GM08714 (cell line): ENCODE data around the gene PDE4DIP.
"Not testable (repeated sequence)": the region's sequence is repeated elsewhere in the genome, so short reads cannot be mapped to it uniquely, and the experiment has no call there.

Experiments
- H3K4me3 ChIP-seq: fragments of 200-500 bp; sonication (Bioruptor generic); 2 replicates; pipeline ENCODE4 v1.5.1; 2014; ENCODE audit warnings: mild to moderate bottlenecking, low read length, inconsistent platforms

Gene PDE4DIP

DNA sequence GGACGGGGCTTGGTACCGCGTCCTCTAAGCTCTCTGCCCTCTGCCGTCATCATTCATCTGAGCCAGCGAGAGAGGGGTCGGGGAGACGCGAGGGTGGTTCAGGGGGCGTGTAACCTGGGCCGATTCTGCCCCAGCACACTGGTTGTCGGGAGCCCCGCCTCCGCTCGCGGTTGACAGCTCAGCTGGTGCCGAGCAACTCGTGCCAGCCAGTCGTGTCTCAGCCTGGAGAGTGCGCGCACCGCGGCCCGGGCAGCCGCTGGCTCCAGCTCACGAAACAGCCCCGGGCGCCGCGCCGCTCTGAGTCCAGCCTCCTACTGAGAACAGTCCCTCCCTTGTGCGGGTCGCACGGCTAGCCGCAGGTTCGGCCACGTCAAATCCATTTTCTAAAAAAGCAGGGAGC, at the start of gene PDE4DIP:
PDE4DIP (plus strand) TSS at position 209 of the 400 bp plus-strand sequence. CDS start 347 bp downstream, outside the sequence.
- H3K4me3 ChIP-seq: not testable (repeated sequence)

DNA sequence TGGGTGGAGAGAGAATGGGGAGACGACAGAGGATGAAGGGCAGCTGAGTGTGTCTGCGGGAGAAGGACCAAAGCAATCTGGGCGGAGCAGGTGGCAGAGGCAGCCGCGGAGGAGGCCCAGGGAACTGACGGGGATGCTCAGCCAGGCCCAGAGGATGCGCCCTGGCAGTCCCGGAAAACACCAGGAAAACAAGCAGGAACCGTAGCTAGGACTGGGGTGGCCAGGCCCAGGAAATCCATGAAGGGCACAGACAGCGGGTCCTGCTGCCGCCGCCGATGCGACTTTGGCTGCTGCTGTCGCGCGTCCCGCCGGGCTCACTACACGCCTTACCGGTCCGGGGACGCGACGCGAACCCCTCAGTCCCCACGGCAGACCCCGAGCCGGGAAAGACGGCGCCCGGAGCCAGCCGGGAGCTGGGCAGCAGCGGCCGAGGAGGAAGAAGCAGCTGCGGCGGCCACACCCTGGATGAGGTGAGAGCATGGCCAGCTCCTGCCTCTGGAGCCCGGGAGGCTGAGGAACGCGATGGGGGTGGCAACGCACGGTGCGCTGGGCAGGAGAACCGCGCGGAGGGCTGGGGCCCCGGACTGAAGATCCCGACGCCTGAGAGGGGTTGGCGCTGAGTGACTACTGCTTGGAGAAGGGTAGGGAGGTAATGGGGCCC, 35.8 kb upstream of the PDE4DIP start:
- H3K4me3 ChIP-seq: not testable (repeated sequence)

DNA sequence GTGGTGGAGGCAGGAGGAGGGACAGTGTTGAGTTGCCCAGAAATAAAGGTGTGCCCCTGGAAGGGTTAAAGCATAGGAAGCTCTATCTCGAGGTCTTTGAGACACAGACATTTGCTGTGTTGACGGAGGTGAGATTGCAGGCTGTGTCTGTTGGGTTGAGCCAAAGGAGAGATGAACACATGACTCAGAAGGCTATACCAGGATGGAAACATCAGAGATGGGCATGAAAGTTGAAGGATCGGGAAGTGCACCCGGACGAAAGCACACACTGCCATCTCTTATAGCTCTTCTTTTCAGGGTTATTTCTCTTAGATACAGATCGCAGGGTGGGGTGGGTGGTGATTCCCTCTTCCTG, 35.3 kb upstream of the PDE4DIP start:
- H3K4me3 ChIP-seq: not testable (repeated sequence)

DNA sequence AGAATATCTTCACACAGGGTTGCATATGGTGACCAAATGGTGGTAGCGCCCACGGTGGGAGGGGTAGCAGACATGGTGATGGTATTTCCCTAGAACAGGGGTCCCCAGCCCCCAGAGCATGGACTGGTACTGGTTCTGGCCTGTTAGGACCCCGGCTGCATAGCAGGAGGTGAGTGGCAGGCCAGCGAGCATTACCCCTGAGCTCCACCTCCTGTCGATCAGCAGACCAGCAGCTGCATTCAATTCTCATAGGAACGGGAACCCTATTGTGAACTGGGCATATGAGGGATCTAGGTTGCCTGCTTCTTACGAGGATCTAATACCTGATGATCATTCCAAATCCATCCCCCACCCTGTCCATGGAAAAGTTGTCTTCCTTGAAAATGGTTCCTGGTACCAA, 22.0 kb upstream of the PDE4DIP start:
- H3K4me3 ChIP-seq: not testable (repeated sequence)

DNA sequence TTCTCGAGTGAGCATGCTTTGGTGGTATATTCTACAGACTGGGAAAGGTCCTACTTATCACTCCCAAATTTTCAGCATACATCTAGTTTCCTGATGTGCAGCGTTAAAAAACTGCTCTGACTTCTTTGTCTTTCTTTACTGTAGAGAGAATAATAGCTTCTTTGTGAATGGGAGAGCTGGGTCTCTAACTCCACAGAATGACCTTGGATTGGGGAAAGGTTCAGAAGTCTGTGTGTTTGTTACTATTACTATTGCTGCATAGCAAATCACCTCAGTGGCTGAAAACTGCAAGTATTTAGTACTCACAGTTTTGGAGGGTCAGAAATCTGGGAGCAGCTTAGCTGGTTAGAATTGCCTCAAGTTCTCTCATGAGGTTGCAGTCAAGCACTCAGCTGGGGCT, 20.4 kb upstream of the PDE4DIP start:
- not testable (repeated sequence) for H3K4me3 ChIP-seq

DNA sequence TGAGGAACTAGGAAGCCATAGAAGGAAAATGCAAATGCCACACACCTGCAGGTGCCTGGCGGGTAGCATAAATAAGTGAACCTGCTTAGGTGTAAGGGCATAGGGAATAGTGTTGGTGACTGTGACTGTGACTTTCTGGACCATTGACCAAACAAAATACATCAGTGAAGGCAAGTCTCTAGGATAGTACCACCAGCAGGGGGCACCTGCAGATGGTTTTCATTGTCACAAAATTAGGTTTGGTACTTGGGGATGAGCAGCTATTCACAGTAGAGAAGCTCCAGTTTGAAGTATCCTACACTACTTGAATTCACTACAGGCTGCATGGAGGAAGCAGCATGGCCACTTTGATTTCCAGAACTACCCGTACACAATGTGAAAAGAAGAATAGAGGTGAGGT, 19.2 kb upstream of the PDE4DIP start:
- H3K4me3 ChIP-seq: not testable (repeated sequence)

DNA sequence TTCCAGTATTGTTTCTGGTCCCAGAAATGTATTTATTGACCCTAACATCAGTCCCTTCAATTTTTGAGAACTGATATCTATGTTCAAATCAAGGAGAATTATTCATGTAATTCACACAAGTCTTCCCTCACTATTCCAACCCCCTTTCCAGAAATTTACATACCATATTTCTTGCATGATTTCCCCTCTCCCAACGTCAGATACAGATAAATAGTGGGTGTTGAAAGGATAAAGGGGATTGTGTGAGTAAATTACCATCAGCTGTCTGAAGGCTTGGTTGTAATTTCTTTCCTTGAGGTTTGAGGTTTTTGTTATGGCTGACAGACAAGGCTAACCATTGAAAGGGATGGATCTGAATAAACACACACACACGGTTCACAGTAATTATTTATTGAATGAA, 15.7 kb upstream of the PDE4DIP start:
- H3K4me3 ChIP-seq: not testable (repeated sequence)

DNA sequence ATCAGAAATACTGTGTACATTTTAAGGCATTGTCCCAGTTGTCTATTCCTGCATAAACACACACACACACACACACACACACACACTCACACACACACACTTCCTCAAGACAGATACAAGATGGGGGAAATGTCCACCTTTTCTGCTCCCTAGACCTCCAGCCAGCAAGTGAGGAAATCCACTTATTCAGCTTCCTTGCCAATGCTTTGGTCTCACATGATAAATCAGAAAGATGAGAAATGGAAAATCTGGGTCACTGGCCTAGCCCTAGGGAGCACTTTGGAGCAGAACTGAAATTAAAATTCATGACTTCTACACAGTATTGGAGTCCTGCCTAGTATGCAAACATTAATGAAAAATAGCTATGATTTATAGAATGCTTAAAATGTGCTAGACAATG, 15.3 kb upstream of the PDE4DIP start:
- not testable (repeated sequence) for H3K4me3 ChIP-seq

DNA sequence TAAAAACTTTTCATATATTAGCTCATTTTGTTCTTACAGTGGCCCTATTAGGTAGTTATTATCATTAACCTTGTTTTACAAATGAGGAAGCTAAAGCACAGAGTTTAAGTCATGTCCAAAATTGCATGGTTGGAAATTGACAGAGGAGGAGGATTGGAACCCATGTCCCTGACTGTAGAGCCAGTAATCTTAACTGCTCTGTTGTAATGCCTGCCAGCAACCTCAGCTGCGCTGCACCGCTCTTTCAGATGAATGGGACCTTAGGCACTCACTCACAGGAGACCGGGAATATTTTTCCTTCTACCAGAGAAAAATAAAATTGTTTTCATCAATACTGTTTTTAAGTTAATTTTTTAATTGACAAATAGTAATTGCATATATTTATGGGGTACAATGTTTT, 14.9 kb upstream of the PDE4DIP start:
- not testable (repeated sequence) for H3K4me3 ChIP-seq

DNA sequence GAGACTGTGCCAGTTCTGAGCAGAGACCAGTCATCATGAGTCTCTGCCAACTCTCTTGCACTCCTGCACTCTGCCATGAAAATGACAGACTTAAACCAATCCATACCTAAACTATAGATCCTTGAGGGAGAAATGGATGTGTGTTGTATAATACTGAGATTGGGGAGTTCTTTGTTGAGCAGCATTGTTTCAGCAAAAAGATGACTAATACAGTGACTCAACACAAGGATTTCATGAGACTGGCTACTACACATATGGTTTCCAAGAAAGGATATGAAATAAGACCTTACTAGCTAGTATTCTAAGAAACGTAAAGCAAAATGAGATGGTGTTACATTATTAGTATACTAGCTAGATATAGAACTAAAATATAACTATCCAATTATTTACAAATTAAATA, 3.0 kb upstream of the PDE4DIP start:
- not testable (repeated sequence) for H3K4me3 ChIP-seq

DNA sequence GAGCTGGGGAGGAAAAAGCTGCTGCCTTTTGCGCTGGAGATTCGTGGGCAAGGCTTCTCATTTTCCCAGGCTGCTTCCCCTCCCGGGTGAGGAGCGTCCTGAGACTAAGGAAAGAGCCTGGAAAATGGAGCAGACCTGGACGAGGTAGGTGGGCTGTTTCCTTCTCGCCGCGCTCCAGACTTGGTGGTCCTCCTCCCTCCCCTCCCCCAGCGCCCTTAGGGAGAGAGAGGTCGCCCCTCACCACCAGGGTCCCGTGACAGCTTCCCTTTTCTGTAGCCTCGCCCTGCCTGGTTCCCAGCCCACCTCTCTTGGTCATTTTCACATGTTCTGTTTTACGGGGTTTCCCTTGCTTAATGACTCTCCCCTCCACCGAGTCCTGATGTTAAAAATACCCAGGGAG, 423 bp downstream of the PDE4DIP start:
- H3K4me3 ChIP-seq: not testable (repeated sequence)

DNA sequence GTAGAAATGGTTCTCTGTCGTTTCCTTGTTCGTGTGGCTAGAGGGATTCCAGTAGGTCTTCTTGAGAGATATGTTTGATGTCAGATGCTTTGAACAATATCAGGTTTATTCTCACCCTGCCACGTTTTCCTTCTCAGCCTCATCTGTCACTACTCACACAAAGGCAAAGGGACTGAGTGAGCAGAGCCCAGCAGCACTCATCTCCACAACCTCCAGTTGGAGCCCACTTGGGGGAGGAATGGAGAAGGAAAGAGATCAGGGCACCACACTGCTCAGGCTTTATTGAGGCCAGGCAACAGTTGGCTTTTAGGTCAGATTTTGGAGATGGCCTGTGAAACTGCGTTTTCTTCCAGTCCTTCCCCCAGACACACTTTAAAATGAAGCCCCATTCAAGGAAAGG, 840 bp downstream of the PDE4DIP start:
- not testable (repeated sequence) for H3K4me3 ChIP-seq

DNA sequence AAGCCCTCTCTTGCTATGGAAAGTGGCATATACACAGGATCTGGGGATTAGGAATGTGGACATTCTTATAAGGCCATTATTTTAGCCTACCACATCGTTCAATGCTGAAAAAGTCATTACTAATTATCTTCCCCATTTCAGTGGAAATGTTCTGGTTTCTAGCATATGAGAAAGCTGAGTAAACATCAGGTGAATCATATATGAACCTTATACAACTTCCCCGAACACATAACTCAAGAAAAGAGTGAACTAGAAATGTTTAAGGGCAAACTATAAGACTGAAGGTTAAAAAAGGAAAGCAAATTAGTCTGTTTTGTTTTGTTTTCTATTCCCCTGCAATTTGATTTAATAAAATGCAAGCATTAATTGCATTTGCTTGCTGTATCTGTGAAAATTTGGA, 6.1 kb downstream of the PDE4DIP start:
- H3K4me3 ChIP-seq: not testable (repeated sequence)

DNA sequence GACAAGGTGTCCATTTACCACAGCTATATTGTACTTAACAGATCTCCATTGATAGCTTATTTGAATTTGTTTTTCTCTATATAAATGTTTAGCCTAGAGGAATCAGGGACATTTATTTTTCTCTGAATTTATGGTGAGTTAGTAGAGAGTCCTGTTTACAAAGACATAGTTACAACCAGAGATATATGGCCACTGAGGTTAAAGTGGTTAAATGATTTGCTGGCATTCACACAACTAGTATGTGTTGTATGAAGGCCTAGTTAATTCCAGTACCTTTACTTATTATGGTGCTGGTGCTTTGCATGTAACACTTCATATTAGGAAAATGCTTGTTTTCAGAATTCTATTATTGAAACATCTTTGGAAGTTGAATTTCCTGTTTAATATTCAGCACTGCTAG, 6.6 kb downstream of the PDE4DIP start:
- not testable (repeated sequence) for H3K4me3 ChIP-seq

DNA sequence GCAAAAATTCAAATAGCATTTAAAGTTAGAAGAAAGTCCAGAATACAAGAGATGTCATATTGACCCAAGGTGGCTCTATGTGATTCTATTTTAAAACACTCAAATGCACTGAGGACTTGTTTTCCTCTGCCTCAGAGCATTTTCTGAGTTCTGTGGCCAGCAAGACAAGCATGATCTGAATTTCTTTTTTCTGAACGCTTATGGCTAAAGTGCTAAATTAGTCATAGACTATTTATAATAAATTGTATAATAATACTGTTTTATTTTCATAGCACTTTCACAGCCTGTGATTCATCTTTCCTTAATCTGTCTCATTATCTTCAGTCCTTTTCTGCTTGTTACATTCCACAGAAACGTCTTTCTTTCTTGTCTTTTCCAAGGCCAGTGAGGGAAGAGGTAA, 7.5 kb downstream of the PDE4DIP start:
- H3K4me3 ChIP-seq: not testable (repeated sequence)

DNA sequence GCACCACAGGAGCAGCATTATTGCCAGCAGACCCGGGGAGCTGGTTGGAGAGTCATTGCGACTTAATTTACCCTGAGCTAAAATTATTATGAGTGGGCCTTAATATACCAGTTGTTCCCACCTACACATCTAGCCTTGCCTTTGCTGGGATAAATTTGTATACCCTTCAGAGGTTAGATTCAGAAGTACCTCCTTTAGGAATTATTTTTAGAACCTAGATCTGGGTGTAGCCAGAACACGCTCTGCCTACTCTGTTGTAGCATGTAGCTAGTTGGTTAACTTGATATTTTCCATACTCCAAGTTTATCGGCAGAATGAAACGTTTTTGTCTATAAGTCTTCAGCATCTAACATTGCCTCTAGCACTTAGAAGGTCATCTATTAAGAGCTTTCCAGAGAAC, 9.1 kb downstream of the PDE4DIP start:
- not testable (repeated sequence) for H3K4me3 ChIP-seq

DNA sequence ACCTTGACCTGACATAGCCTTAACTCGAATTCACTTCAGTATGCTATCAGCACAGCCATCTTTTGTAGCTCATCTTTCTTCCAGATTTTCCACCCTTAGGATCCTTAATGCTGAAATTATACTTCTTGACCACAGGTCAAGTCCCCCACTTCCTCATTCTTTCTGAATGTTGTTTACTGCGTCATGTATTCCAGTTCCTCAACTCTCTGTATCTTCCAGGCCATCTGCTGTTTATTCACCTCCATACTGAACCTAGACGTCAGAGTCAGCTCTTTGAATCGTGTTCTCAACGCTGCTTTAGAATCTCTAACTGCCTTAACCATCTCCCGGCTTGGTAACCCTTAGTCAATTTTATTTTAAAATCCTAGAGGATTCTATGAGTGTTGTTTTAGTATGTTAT, 9.8 kb downstream of the PDE4DIP start:
- not testable (repeated sequence) for H3K4me3 ChIP-seq

DNA sequence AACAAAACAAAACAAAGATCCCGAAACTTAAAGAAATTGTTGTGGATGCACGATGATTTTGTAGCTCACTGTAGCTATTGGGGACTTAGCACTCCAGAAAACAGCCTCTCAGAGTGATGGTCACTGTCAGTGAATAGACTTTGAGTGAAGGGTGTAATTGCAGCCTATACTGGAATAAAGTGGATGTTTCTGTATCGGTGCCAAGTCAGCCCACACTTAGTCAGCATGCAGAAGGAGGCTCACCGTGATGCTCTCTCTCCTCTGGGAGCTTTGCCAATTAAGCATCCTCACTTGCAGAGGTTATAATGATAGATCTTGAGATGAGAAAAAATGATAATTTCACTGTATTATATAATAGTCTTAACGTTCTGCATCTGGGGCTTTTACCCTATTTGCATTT, 11.1 kb downstream of the PDE4DIP start:
- H3K4me3 ChIP-seq: not testable (repeated sequence)

DNA sequence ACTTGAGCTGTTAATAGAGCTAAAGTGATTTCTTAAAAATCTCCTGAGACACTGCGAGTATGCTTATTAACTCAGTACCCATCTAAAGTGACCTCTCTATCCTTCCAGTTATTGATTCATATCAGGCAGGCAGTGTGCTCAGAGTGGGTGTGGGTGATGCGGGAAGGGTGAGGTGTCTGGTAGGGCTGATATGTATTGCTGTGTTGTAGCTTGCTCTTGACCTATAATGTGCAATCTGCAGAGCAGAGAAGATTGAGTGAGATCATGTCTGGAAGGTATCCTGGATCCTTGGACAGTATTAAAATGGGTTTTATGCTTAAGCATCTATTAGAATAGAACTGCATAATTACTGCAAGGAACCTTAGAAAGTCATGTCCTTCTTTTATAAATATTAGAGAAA, 15.8 kb downstream of the PDE4DIP start:
- H3K4me3 ChIP-seq: not testable (repeated sequence)

DNA sequence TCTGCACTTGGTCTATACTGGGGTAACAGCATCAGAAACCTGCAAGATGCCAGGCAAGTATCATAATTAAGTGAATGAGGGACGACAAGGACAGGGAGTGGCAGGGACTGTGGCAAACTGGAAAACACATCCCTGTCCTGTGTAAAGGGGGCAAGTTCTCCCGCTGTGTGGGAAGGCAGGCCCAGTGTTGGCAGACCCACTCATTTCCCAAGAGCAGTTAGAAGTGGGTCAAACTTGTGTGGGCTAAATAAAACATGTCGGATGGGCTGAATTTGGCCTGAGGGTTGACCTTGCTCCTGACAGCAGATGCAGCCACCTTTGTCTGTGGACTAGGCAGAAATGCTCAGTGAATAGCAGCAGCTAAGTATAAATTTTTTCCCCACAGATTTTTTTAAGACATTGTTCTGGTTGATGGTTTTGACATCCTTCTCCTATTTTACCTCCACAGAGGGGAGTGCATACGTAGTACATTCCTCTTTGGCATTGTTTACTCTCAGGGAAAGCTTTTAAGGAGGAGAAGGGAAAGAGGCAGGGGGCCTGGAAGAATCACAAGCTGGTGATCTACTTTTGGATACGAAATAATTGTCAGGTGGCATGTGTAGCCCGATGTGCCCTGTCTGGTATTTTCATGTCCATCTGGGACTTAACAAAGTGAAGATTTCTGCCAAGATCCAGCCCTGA, 16.5 kb downstream of the PDE4DIP start:
- H3K4me3 ChIP-seq: not testable (repeated sequence)

DNA sequence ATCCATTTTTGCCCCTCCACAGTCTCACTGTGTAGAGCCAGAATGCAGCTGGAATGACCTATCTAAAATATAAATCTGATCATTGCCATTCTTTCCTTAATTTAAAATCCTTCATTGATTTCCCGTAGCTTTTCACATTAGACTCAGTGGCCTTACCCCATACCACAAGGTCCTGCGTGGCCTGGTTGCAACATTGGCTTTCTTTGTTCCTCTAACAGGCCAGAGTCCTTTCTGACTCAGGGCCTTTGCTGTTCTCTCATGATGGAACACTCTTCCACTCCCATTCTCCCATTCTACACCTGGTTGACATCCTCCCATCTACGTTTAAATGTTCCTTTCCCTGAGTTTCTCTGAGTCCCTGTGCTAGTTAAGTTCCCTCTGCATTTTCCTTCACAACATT, 18.4 kb downstream of the PDE4DIP start:
- not testable (repeated sequence) for H3K4me3 ChIP-seq

DNA sequence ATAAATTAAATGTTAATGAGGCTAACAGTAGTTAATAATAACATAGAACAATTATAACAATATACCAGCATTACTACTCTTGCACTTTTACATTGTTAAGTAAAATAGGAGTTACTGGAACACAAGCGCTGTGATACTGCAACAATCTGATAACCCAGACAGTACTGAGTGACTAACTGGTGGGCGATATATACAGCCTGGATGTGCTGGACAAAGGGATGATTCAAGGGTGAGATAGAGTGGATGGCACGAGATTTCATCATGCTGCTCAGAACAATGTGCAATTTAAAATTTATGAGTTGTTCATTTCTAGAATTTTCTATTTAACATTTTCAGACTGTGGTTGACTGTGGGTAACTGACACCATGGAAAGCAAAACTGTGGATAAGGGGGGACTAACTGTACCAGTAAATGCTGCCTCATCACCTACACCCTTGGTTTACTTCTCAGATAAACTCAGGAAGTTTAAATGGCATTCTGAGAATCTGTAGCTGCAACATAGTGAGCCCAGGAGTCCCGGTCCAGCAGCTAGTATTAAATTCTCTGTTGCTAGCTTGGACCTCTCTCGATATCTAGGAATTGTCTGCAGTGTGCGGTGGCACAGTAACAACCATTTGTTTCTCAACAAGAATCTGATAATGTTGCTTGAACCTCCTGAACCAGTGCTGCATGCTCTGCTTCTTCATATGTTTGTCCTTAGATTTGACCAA, 24.9 kb downstream of the PDE4DIP start:
- not testable (repeated sequence) for H3K4me3 ChIP-seq

DNA sequence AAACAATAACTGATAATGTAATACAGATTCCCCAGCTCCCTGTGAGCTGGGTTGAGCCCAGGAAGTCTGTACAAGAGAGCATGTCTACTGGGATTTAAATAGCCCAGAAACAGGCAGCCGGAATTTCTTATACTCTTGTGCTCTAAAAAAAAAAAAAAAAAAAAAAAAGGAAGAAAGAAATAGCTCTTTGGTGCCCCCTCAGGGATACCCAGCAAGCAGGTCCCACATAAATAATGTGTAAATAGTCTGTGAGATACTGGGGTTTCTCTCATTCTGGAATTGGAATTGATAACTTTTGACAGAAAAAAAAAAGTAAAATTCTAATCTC, 25.4 kb downstream of the PDE4DIP start:
- H3K4me3 ChIP-seq: not testable (repeated sequence)
